Smooth muscle cell (in vitro differentiated cells): ENCODE results near the gene DLEU7. TPM values are rescaled to one million over a fixed set of nuclear protein-coding genes. Genes with fewer than 3 reads are reported as not detected.

Experiments used
- DNase-seq: peaks from one replicate; lab custom pipeline; 2025; ENCODE audit not compliant: unreplicated experiment; lab: John Stamatoyannopoulos, UW
- H2AFZ ChIP-seq: fragments of 200-600 bp; sonication (generic); 2 replicates; pipeline ENCODE4 v1.6.0; 2016; ENCODE audit warnings: antibody characterized with exemption, low read depth, mild to moderate bottlenecking
- H3F3A ChIP-seq: fragments of 200-600 bp; sonication (generic); 2 replicates; pipeline ENCODE4 v1.6.0; 2017; ENCODE audit warnings: antibody characterized with exemption, low read depth
- H3K27ac ChIP-seq: fragments of 200-600 bp; sonication (generic); 2 replicates; pipeline ENCODE4 v1.5.1; 2016; ENCODE audit warnings: low read depth, mild to moderate bottlenecking
- H3K27me3 ChIP-seq: fragments of 200-600 bp; sonication (generic); 2 replicates; pipeline ENCODE4 v1.6.1; 2016; ENCODE audit warnings: low read depth, mild to moderate bottlenecking
- H3K36me3 ChIP-seq: fragments of 200-600 bp; sonication (generic); 2 replicates; pipeline ENCODE4 v1.5.1; 2016; ENCODE audit warnings: low read depth
- H3K4me1 ChIP-seq: fragments of 200-600 bp; sonication (generic); 2 replicates; pipeline ENCODE4 v1.5.1; 2016; ENCODE audit warnings: low read depth
- H3K4me2 ChIP-seq: fragments of 200-600 bp; sonication (generic); 2 replicates; pipeline ENCODE4 v1.6.0; 2016; ENCODE audit warnings: mild to moderate bottlenecking
- H3K4me3 ChIP-seq: fragments of 200-600 bp; sonication (generic); 2 replicates; pipeline ENCODE4 v1.5.1; 2016; ENCODE audit warnings: mild to moderate bottlenecking
- H3K79me2 ChIP-seq: fragments of 200-600 bp; sonication (generic); 2 replicates; pipeline ENCODE4 v1.6.0; 2016; ENCODE audit warnings: low read depth, mild to moderate bottlenecking
- H3K9ac ChIP-seq: fragments of 200-600 bp; sonication (generic); 2 replicates; pipeline ENCODE4 v1.6.0; 2016; ENCODE audit warnings: low read depth
- H3K9me3 ChIP-seq: fragments of 200-600 bp; sonication (generic); replicated peaks from 2 replicates; pipeline ENCODE4 v1.5.1; 2016; ENCODE audit warnings: low read depth
- H4K20me1 ChIP-seq: fragments of 200-600 bp; sonication (generic); 2 replicates; pipeline ENCODE4 v1.6.0; 2016; ENCODE audit warnings: low read depth
- CTCF ChIP-seq: fragments of 200-600 bp; sonication (generic); IDR thresholded peaks from 2 replicates; pipeline ENCODE4 v1.5.1; 2017; ENCODE audit warnings: borderline replicate concordance, mild to moderate bottlenecking, antibody characterized with exemption; ENCODE audit not compliant: insufficient read depth, poor library complexity, severe bottlenecking
- WGBS: methylation state at CpG from one replicate; pipeline ENCODE4 v1.1.7; 2016; ENCODE audit warnings: low lambda C conversion rate; 5-methylcytosine and 5-hydroxymethylcytosine counted together
- polyA plus RNA-seq: library from polyadenylated mRNA; unstranded; fragments of >200 nt; fragmentation: Nextera tagmentation; extraction: Ambion mirVana; gene quantifications from 2 replicates; pipeline ENCODE4 v1.2.1, GENCODE V29; 2016
- small RNA-seq: library from RNA; depleted of rRNA; stranded (forward); fragments of <200 nt; gene quantifications from one replicate; pipeline ENCODE3, GENCODE V24; 2014
- total RNA-seq: library from RNA; depleted of rRNA; stranded (reverse); fragments of >200 nt; gene quantifications from 2 replicates; pipeline ENCODE4 v1.2.3, GENCODE V29; 2014

DLEU7 gene
- total and polyA plus RNA-seq, 2 experiments from 2014 or later = 1.8 TPM; not detected in 1

GRCh38 chr13:50780201-50781015 lies 63.1 kb downstream of the DLEU7 start:
- H3K27me3 ChIP-seq = peaks cover 70% of the 10 kb centered on the region
- H3F3A ChIP-seq = no peaks in the 10 kb centered on the region
- no peak overlapping the region for H2AFZ ChIP-seq
- no peaks in the 10 kb centered on the region for H3K79me2 ChIP-seq
- H3K4me3 ChIP-seq = no peak overlapping the region
- no peak for TF ChIP-seq CTCF
- H3K4me2 ChIP-seq = peak overlapping the region; percentile 56
- no peaks in the 10 kb centered on the region for H3K36me3 ChIP-seq
- H3K9me3 ChIP-seq = no peaks in the 10 kb centered on the region
- WGBS = 24% methylated on average over 9 of the region's 9 CpGs
- no peak overlapping the region for H3K9ac ChIP-seq
- no peak overlapping the region for H3K27ac ChIP-seq
- no peaks in the 10 kb centered on the region for H4K20me1 ChIP-seq
- DNase-seq = no peak
- H3K4me1 ChIP-seq = no peaks in the 10 kb centered on the region

- Histone ChIP-seq H4K20me1 (no peaks in the 10 kb centered on the region), H3K79me2 (no peaks in the 10 kb centered on the region), H3F3A (no peaks in the 10 kb centered on the region), H2AFZ (no peak overlapping the region), H3K9ac (no peak overlapping the region), H3K4me1 (no peaks in the 10 kb centered on the region), H3K27ac (no peak overlapping the region), H3K4me3 (no peak overlapping the region), H3K4me2 (peak overlapping the region; percentile 56), H3K27me3 (peaks cover 64% of the 10 kb centered on the region), H3K9me3 (no peaks in the 10 kb centered on the region), H3K36me3 (no peaks in the 10 kb centered on the region)
- no peak for TF ChIP-seq CTCF
- DNase-seq = no peak
- 65% methylated on average over 8 of the region's 8 CpGs for WGBS
Measured at GRCh38 chr13:50779443-50780200, 63.9 kb downstream of the DLEU7 start.

Small RNAs within 50 kb of the gene (small RNA-seq; reads per million reads assigned to genes)
- 0.26 reads per million, percentile 2 among the genes with 10 or more reads in this experiment for gene RNA5SP28

Other genes with a start within 250 kb of the DLEU7 start
- 18.4 and 18.9 TPM in 2 replicates for gene RNASEH2B, start 66.1 kb upstream of the DLEU7 start, total RNA-seq
- gene RNASEH2B, start 66.1 kb upstream of the DLEU7 start, polyA plus RNA-seq = 16.1 and 17.7 TPM in 2 replicates